HepG2 (cell line): ENCODE measurements around the gene GPR37L1. TPM values are rescaled to one million over a fixed set of nuclear protein-coding genes. Genes with fewer than 3 reads are reported as not detected.

Experiments used
- ATAC-seq: fragments of 200-7000 bp; cut with Tn5 transposase; 3 replicates; pipeline ENCODE4 v1.9.1; 2020; ENCODE audit warnings: mild to moderate bottlenecking, moderate library complexity
- BruUV-seq: library from RNA; stranded (reverse); fragments of 400-500 nt; replicated peaks from 2 replicates; lab custom pipeline; 2021; lab: Mats Ljungman, UMichigan
- CTCF ChIA-PET: fragments of 300-600 bp; formaldehyde crosslinking; extraction: SDS; loops from one replicate; lab custom pipeline; 2021; ENCODE audit warnings: low total read pairs, inconsistent platforms, low intra/inter-chr PET ratio; lab: Yijun Ruan, JAX
- POLR2A ChIA-PET: fragments of 350-600 bp; sonication (Branson Sonifier 250); formaldehyde crosslinking; loops from one replicate; lab custom pipeline; 2020; ENCODE audit warnings: antibody characterized with exemption, inconsistent platforms; lab: Yijun Ruan, JAX
- DNase-seq: peaks from one replicate; pipeline ENCODE4 v3.0.0-alpha.2; 2015; ENCODE audit warnings: low spot score
- FAIRE-seq: peaks from 3 replicates; lab custom pipeline; 2011; peaks lifted over from hg19 to GRCh38; lab: Jason Lieb, UNC
- H2AFZ ChIP-seq: one replicate; pipeline ENCODE4 v1.6.1; 2011; ENCODE audit warnings: low read length, inconsistent platforms
- H3K27ac ChIP-seq: fragments of 300-600 bp; 3 replicates; pipeline ENCODE4 v1.8.0; 2011; ENCODE audit warnings: mixed run types, mild to moderate bottlenecking, mixed read lengths, low read length, inconsistent platforms; ENCODE audit not compliant: insufficient read depth; ENCODE audit errors: extremely low read length
- H3K27me3 ChIP-seq, 2 experiments: fragments of 200-600 bp in 1 of 2; 2 replicates in 1 of 2; 3 replicates in 1 of 2; pipeline versions ENCODE4 v1.6.0 to v1.8.0; 2011; ENCODE audit warnings: low read length in 2 of 2, mild to moderate bottlenecking in 2 of 2, moderate library complexity in 2 of 2, inconsistent platforms in 1 of 2; ENCODE audit not compliant: insufficient read depth in 2 of 2, control insufficient read depth in 1 of 2
- H3K36me3 ChIP-seq, 2 experiments: fragments of 200-600 bp in 1 of 2; replicated peaks in 1 of 2; 2 replicates in 1 of 2; 3 replicates in 1 of 2; pipeline versions ENCODE4 v1.5.1 to v1.8.0; 2011; ENCODE audit warnings: low read length in 2 of 2, inconsistent platforms in 1 of 2; ENCODE audit not compliant: insufficient read depth in 2 of 2, control insufficient read depth in 1 of 2
- H3K4me1 ChIP-seq: 2 replicates; pipeline ENCODE4 v1.5.1; 2012; ENCODE audit warnings: low read length, inconsistent platforms; ENCODE audit not compliant: insufficient read depth
- H3K4me2 ChIP-seq: 2 replicates; pipeline ENCODE4 v1.6.0; 2011; ENCODE audit warnings: low read depth, low read length, inconsistent platforms
- H3K4me3 ChIP-seq, 3 experiments: fragments of 200-600 bp in 1 of 3; sonication (generic), shearing (Covaris generic) in 1 of 3; replicated peaks in 1 of 3; 2 replicates each; pipeline ENCODE4 v1.5.1; 2011 to 2016; ENCODE audit warnings: low read length in 3 of 3, inconsistent platforms in 2 of 3, low read depth in 2 of 3, mild to moderate bottlenecking in 2 of 3, control low read depth in 1 of 3, mixed read lengths in 1 of 3; ENCODE audit not compliant: insufficient read depth in 1 of 3
- H3K79me2 ChIP-seq: one replicate; pipeline ENCODE4 v1.6.1; 2011; ENCODE audit warnings: low read length, inconsistent platforms; ENCODE audit not compliant: insufficient read depth
- H3K9ac ChIP-seq: 2 replicates; pipeline ENCODE4 v1.6.0; 2011; ENCODE audit warnings: mild to moderate bottlenecking, low read depth, low read length, inconsistent platforms; ENCODE audit not compliant: insufficient read depth
- H3K9me3 ChIP-seq: 2 replicates; pipeline ENCODE4 v1.5.1; 2012; ENCODE audit warnings: mild to moderate bottlenecking, low read length
- H4K20me1 ChIP-seq: 2 replicates; pipeline ENCODE4 v1.6.0; 2011; ENCODE audit warnings: inconsistent platforms, mild to moderate bottlenecking, low read length, moderate library complexity; ENCODE audit not compliant: insufficient read depth
- ASH2L ChIP-seq: fragments of 300-600, 200-600 bp; sonication (generic); IDR thresholded peaks from 2 replicates; pipeline ENCODE4 v1.7.0; 2017; ENCODE audit warnings: low read depth, mild to moderate bottlenecking, moderate library complexity, mixed read lengths, low read length; ENCODE audit not compliant: insufficient read length
- CSRNP1 ChIP-seq: sonication (generic); formaldehyde crosslinking; IDR thresholded peaks from 2 replicates; pipeline ENCODE4 v1.8.1; 2023; ENCODE audit warnings: mild to moderate bottlenecking, missing genetic modification reagents
- ELF1 ChIP-seq: sonication (generic); formaldehyde crosslinking; IDR thresholded peaks from 2 replicates; pipeline ENCODE4 v1.4.0; 2020; ENCODE audit warnings: missing genetic modification reagents
- FIP1L1 ChIP-seq: fragments of 200-400 bp; formaldehyde crosslinking; IDR thresholded peaks from 2 replicates; pipeline ENCODE4 v1.6.1; 2018; ENCODE audit warnings: low read depth, mild to moderate bottlenecking, low read length, moderate library complexity, borderline replicate concordance; ENCODE audit not compliant: insufficient read depth
- HNF4G ChIP-seq, 2 experiments: sonication (generic) in 1 of 2; formaldehyde crosslinking in 1 of 2; IDR thresholded peaks; 2 replicates each; pipeline versions ENCODE4 v1.4.0 to v1.6.1; 2011 to 2020; ENCODE audit warnings: borderline replicate concordance in 2 of 2, low read depth in 2 of 2, mild to moderate bottlenecking in 2 of 2, low read length in 1 of 2, missing genetic modification reagents in 1 of 2, moderate library complexity in 1 of 2
- HOXA5 ChIP-seq: sonication (generic); formaldehyde crosslinking; IDR thresholded peaks from 2 replicates; pipeline ENCODE4 v1.4.0; 2020; ENCODE audit warnings: missing genetic modification reagents
- HOXA9 ChIP-seq: sonication (generic); formaldehyde crosslinking; IDR thresholded peaks from 2 replicates; pipeline ENCODE4 v1.8.1; 2022; ENCODE audit warnings: missing genetic modification reagents, mild to moderate bottlenecking, moderate library complexity, borderline replicate concordance
- IKZF4 ChIP-seq: sonication (generic); formaldehyde crosslinking; IDR thresholded peaks from 2 replicates; pipeline ENCODE4 v1.5.1; 2020; ENCODE audit warnings: borderline replicate concordance, mild to moderate bottlenecking, low read depth, missing genetic modification reagents; ENCODE audit errors: not compliant biosample characterization
- JUN ChIP-seq: sonication (generic); formaldehyde crosslinking; IDR thresholded peaks from 2 replicates; pipeline ENCODE4 v1.4.0; 2020; ENCODE audit warnings: mild to moderate bottlenecking, missing genetic modification reagents
- KDM4B ChIP-seq: sonication (generic); formaldehyde crosslinking; IDR thresholded peaks from 2 replicates; pipeline ENCODE4 v1.4.0; 2020; ENCODE audit warnings: missing genetic modification reagents
- NR2F2 ChIP-seq: IDR thresholded peaks from 2 replicates; pipeline ENCODE4 v1.6.1; 2012; ENCODE audit warnings: low read depth, inconsistent platforms, borderline replicate concordance
- POLR2G ChIP-seq: fragments of 200-400 bp; formaldehyde crosslinking; IDR thresholded peaks from 2 replicates; pipeline ENCODE4 v1.6.1; 2018; ENCODE audit warnings: mild to moderate bottlenecking, low read depth, low read length, moderate library complexity
- REXO4 ChIP-seq: sonication (generic); formaldehyde crosslinking; IDR thresholded peaks from 2 replicates; pipeline ENCODE4 v1.8.0; 2022; ENCODE audit warnings: missing genetic modification reagents, mild to moderate bottlenecking, borderline replicate concordance
- RFXANK ChIP-seq: IDR thresholded peaks from 2 replicates; pipeline ENCODE4 v1.6.1; 2016
- TCF7L2 ChIP-seq: IDR thresholded peaks from 2 replicates; pipeline ENCODE4 v1.6.1; 2011; ENCODE audit warnings: mild to moderate bottlenecking, low read depth, low read length, moderate library complexity
- ZNF350 ChIP-seq: sonication (generic); formaldehyde crosslinking; IDR thresholded peaks from 2 replicates; pipeline ENCODE4 v1.4.0; 2020; ENCODE audit warnings: mild to moderate bottlenecking, low read depth, missing genetic modification reagents, borderline replicate concordance
- ZNF652 ChIP-seq: IDR thresholded peaks from 2 replicates; pipeline ENCODE4 v1.6.1; 2016; ENCODE audit warnings: low read depth, borderline replicate concordance
- ZNF790 ChIP-seq: sonication (generic); formaldehyde crosslinking; IDR thresholded peaks from 2 replicates; pipeline ENCODE4 v1.8.0; 2022; ENCODE audit warnings: missing genetic modification reagents, mild to moderate bottlenecking, borderline replicate concordance
- WGBS: methylation state at CpG from one replicate; pipeline ENCODE4 v1.1.6; 2017; ENCODE audit warnings: low lambda C conversion rate; 5-methylcytosine and 5-hydroxymethylcytosine counted together
- in situ Hi-C: cut with HindIII; loops from 2 replicates; pipeline ENCODE4 v1.10.0; 2017; ENCODE audit warnings: low pct_unique_long_range_greater_than_20kb; ENCODE audit not compliant: extremely low pct_ligation_motif_present
- intact Hi-C: fragments of 100-400 bp; cut with micrococcal nuclease; formaldehyde crosslinking; loops from one replicate; pipeline ENCODE4 v1.10.0; 2022; ENCODE audit not compliant: unreplicated experiment
- polyA plus RNA-seq, 8 experiments: library from polyadenylated mRNA; depleted of rRNA in 3 of 8; stranded (reverse) in 7 of 8; unstranded in 1 of 8; fragments of >200 nt; fragmentation: Illumina TruSeq in 4 of 8; extraction: Trizol in 4 of 8; gene quantifications; 2 replicates each; pipeline versions ENCODE4 v1.2.1 to v1.2.3, GENCODE V29; 2011 to 2016; ENCODE audit warnings: low read depth in 4 of 8, missing spikeins in 1 of 8, mixed read lengths in 1 of 8; ENCODE audit not compliant: insufficient read depth in 1 of 8
- total RNA-seq, 5 experiments: library from RNA; depleted of rRNA; stranded (reverse); fragments of >200 nt; fragmentation: Illumina TruSeq; extraction: Trizol; gene quantifications; 2 replicates each; pipeline ENCODE4 v1.2.3, GENCODE V29; 2016; ENCODE audit warnings: low read depth in 1 of 5
- TF ChIP-seq, protein P1 (sequence below): sonication (generic); formaldehyde crosslinking; IDR thresholded peaks from 2 replicates; pipeline ENCODE4 v1.8.1; 2023; ENCODE audit warnings: missing genetic modification reagents, mild to moderate bottlenecking, borderline replicate concordance

GPR37L1 gene
- total and polyA plus RNA-seq, 2 of the 13 experiments (the other 11 are each of a cell fraction or from before 2014, with no cell fraction given), result 0.13 TPM; not detected in 1

GRCh38 chr1:202167708-202168415, 45.1 kb downstream of the GPR37L1 start:
- WGBS, result 40% methylated on average over 7 of the region's 18 CpGs
- no peak overlapping the region for H3K4me3 ChIP-seq
- POLR2A ChIA-PET, result no interaction called here
- H3K36me3 ChIP-seq, result no peaks in the 10 kb centered on the region
- no peaks in the 10 kb centered on the region for H3K79me2 ChIP-seq
- H3K4me2 ChIP-seq, result no peak overlapping the region
- no peak overlapping the region for H3K9ac ChIP-seq
- peaks cover 5 to 42% of the 10 kb centered on the region in 2 experiments; a peak in 4 of 5 replicates for H3K27me3 ChIP-seq
- CTCF ChIA-PET, result no interaction called here
- FAIRE-seq (no peak), DNase-seq (no peak), ATAC-seq (no peak)
- no TSS peak for BruUV-seq
- no peaks in the 10 kb centered on the region for H4K20me1 ChIP-seq
- no peak overlapping the region for H2AFZ ChIP-seq
- no peak overlapping the region for H3K27ac ChIP-seq
- no peaks in the 10 kb centered on the region for H3K9me3 ChIP-seq
- intact Hi-C loops (no loop called here), in situ Hi-C loops (no loop called here)
- peaks cover 7% of the 10 kb centered on the region for H3K4me1 ChIP-seq
- no peak for TF ChIP-seq IKZF4 (CRISPR knock-in tag)
- TF ChIP-seq, protein P1, sequence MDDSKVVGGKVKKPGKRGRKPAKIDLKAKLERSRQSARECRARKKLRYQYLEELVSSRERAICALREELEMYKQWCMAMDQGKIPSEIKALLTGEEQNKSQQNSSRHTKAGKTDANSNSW, result no peak
- no peak for TF ChIP-seq HOXA5 (CRISPR knock-in tag)
- no peak for TF ChIP-seq KDM4B (CRISPR knock-in tag)
- no peak for TF ChIP-seq POLR2G
- no peak for TF ChIP-seq RFXANK
- no peak for TF ChIP-seq REXO4 (CRISPR knock-in tag)
- no peak for TF ChIP-seq HNF4G (IDR thresholded peaks at IDR 0.05; ENCODE audit: borderline replicate concordance, low read depth, low read length)
- no peak for TF ChIP-seq HNF4G (CRISPR knock-in tag; IDR thresholded peaks at IDR 0.05; ENCODE audit: borderline replicate concordance, low read depth)
- no peak for TF ChIP-seq HOXA9 (CRISPR knock-in tag)
- no peak for TF ChIP-seq ASH2L
- no peak for TF ChIP-seq JUN (CRISPR knock-in tag)
- TF ChIP-seq CSRNP1 (CRISPR knock-in tag), result no peak
- no peak for TF ChIP-seq TCF7L2
- TF ChIP-seq ELF1 (CRISPR knock-in tag), result no peak
- no peak for TF ChIP-seq ZNF790
- TF ChIP-seq NR2F2, result no peak
- no peak for TF ChIP-seq ZNF652
- TF ChIP-seq FIP1L1, result no peak
- no peak for TF ChIP-seq ZNF350 (CRISPR knock-in tag)
